GM12878 (cell line): ENCODE results near the gene AKAP13. TPM values are rescaled to one million over a fixed set of nuclear protein-coding genes. Genes with fewer than 3 reads are reported as not detected.

ENCODE experiments used
- ATAC-seq: fragments of 200-7000 bp; cut with Tn5 transposase; 3 replicates; pipeline ENCODE4 v1.9.1; 2020; ENCODE audit warnings: mild to moderate bottlenecking, moderate library complexity
- BruUV-seq: library from RNA; stranded (reverse); fragments of 400-500 nt; replicated peaks from 2 replicates; lab custom pipeline; 2021; lab: Mats Ljungman, UMichigan
- CTCF ChIA-PET: fragments of 300-600 bp; sonication (Branson Sonifier 250); formaldehyde crosslinking; extraction: SDS; loops from one replicate; lab custom pipeline; 2021; ENCODE audit warnings: inconsistent platforms; lab: Yijun Ruan, JAX
- POLR2A ChIA-PET: fragments of 350-600 bp; formaldehyde crosslinking; extraction: SDS; loops from one replicate; lab custom pipeline; 2021; ENCODE audit warnings: inconsistent platforms; lab: Charles Lee
- RAD21 ChIA-PET: fragments of 300-600 bp; sonication (Branson Sonifier 250); formaldehyde crosslinking; loops from one replicate; lab custom pipeline; 2023; ENCODE audit warnings: antibody characterized with exemption; ENCODE audit not compliant: unreplicated experiment; lab: Charles Lee
- SMC1A ChIA-PET: fragments of 300-600 bp; sonication (Branson Sonifier 250); formaldehyde crosslinking; loops from one replicate; lab custom pipeline; 2023; ENCODE audit not compliant: unreplicated experiment, uncharacterized antibody; lab: Charles Lee
- DNase-seq: peaks from one replicate; pipeline ENCODE4 v3.0.0-alpha.2; 2011; ENCODE audit warnings: low read depth, low spot score
- FAIRE-seq: peaks from 3 replicates; lab custom pipeline; 2011; peaks lifted over from hg19 to GRCh38; lab: Jason Lieb, UNC
- H2AFZ ChIP-seq: 2 replicates; pipeline ENCODE4 v1.6.0; 2011; ENCODE audit warnings: low read depth, low read length, control low read depth; ENCODE audit not compliant: control insufficient read depth
- H3K27ac ChIP-seq: 2 replicates; pipeline ENCODE4 v1.5.1; 2011; ENCODE audit warnings: control low read depth; ENCODE audit not compliant: control insufficient read depth, insufficient read depth
- H3K27me3 ChIP-seq, 2 experiments: replicated peaks in 1 of 2; 2 replicates each; pipeline versions ENCODE4 v1.6.0 to v1.6.1; 2011; ENCODE audit warnings: low read length in 1 of 2; ENCODE audit not compliant: control insufficient read depth in 2 of 2, insufficient read depth in 2 of 2
- H3K36me3 ChIP-seq, 2 experiments: 2 replicates each; pipeline ENCODE4 v1.5.1; 2011; ENCODE audit warnings: low read length in 1 of 2; ENCODE audit not compliant: control insufficient read depth in 2 of 2, insufficient read depth in 2 of 2
- H3K4me1 ChIP-seq: 2 replicates; pipeline ENCODE4 v1.6.1; 2011; ENCODE audit warnings: mild to moderate bottlenecking, low read length, moderate library complexity, mixed read lengths; ENCODE audit not compliant: control insufficient read depth, insufficient read depth
- H3K4me2 ChIP-seq: 2 replicates; pipeline ENCODE4 v1.6.0; 2011; ENCODE audit warnings: control low read depth; ENCODE audit not compliant: control insufficient read depth, insufficient read depth
- H3K4me3 ChIP-seq: fragments of 200-600 bp; sonication (generic); 2 replicates; pipeline ENCODE4 v1.5.1; 2016
- H3K79me2 ChIP-seq: 2 replicates; pipeline ENCODE4 v1.6.0; 2011; ENCODE audit warnings: low read length; ENCODE audit not compliant: control insufficient read depth, insufficient read depth
- H3K9ac ChIP-seq: 2 replicates; pipeline ENCODE4 v1.8.0; 2011; ENCODE audit warnings: low read length, control low read depth, mixed read lengths; ENCODE audit not compliant: control insufficient read depth, insufficient read depth
- H3K9me3 ChIP-seq: replicated peaks from 3 replicates; pipeline ENCODE4 v1.5.1; 2011; ENCODE audit warnings: mild to moderate bottlenecking, low read length; ENCODE audit not compliant: control insufficient read depth, insufficient read depth
- H4K20me1 ChIP-seq: 2 replicates; pipeline ENCODE4 v1.6.0; 2011; ENCODE audit not compliant: control insufficient read depth, insufficient read depth
- CHD4 ChIP-seq: fragments of 200-600 bp; sonication (generic); IDR thresholded peaks from 2 replicates; pipeline ENCODE4 v1.6.1; 2016; ENCODE audit warnings: mild to moderate bottlenecking
- EZH2 ChIP-seq: IDR thresholded peaks from 2 replicates; pipeline ENCODE4 v1.6.1; 2012; ENCODE audit warnings: low read depth, mild to moderate bottlenecking, control low read depth, inconsistent platforms, low read length, borderline replicate concordance; ENCODE audit not compliant: control insufficient read depth
- HDAC2 ChIP-seq: fragments of 200-600 bp; sonication (generic); IDR thresholded peaks from 2 replicates; pipeline ENCODE4 v1.6.1; 2017
- HDAC6 ChIP-seq: fragments of 200-600 bp; sonication (generic); IDR thresholded peaks from one replicate; pipeline ENCODE4 v1.8.0; 2017; ENCODE audit warnings: antibody characterized with exemption; ENCODE audit not compliant: unreplicated experiment
- MLLT1 ChIP-seq: fragments of 450-650 bp; IDR thresholded peaks from 2 replicates; pipeline ENCODE4 v1.6.1; 2016; ENCODE audit warnings: mild to moderate bottlenecking
- NFYA ChIP-seq: IDR thresholded peaks from 2 replicates; pipeline ENCODE4 v1.6.1; 2011; ENCODE audit warnings: low read depth, mild to moderate bottlenecking, low read length, improper control_type of control experiment, borderline replicate concordance
- RB1 ChIP-seq: fragments of 450-650 bp; formaldehyde crosslinking; IDR thresholded peaks from 2 replicates; pipeline ENCODE4 v1.6.1; 2017; ENCODE audit warnings: mild to moderate bottlenecking, borderline replicate concordance
- RELA ChIP-seq: fragments of 450-650 bp; IDR thresholded peaks from 2 replicates; pipeline ENCODE4 v1.8.0; 2014; ENCODE audit warnings: borderline replicate concordance; ENCODE audit not compliant: partially characterized antibody
- RELB ChIP-seq: fragments of 450-650 bp; IDR thresholded peaks from 2 replicates; pipeline ENCODE4 v1.6.1; 2017; ENCODE audit warnings: low read depth, mild to moderate bottlenecking, moderate library complexity
- RUNX3 ChIP-seq: IDR thresholded peaks from 2 replicates; pipeline ENCODE4 v1.6.1; 2012; ENCODE audit warnings: low read length, inconsistent platforms
- STAT1 ChIP-seq: fragments of 450-650 bp; conservative IDR thresholded peaks from 2 replicates; pipeline ENCODE4 v1.6.1; 2014; ENCODE audit warnings: antibody characterized with exemption, mild to moderate bottlenecking
- TAF1 ChIP-seq: IDR thresholded peaks from 2 replicates; pipeline ENCODE4 v1.6.1; 2011; ENCODE audit warnings: mild to moderate bottlenecking, low read depth, low read length, borderline replicate concordance
- TCF12 ChIP-seq: IDR thresholded peaks from 2 replicates; pipeline ENCODE4 v1.6.1; 2011; ENCODE audit warnings: low read depth, mild to moderate bottlenecking, low read length
- WGBS: methylation state at CpG from one replicate; pipeline ENCODE4 v1.1.6; 2016; ENCODE audit warnings: low lambda C conversion rate; ENCODE audit not compliant: insufficient replicate concordance, insufficient coverage; ENCODE audit errors: missing lambda C conversion rate; 5-methylcytosine and 5-hydroxymethylcytosine counted together
- in situ Hi-C: fragments of 300-500 bp; cut with MboI; formaldehyde crosslinking; loops from 9 replicates; pipeline ENCODE4 v1.14.3; 2018; ENCODE audit warnings: mixed read lengths
- intact Hi-C: fragments of 100-400 bp; cut with micrococcal nuclease; formaldehyde crosslinking; loops from one replicate; pipeline ENCODE4 v1.14.2; 2022; ENCODE audit not compliant: unreplicated experiment
- polyA plus RNA-seq, 11 experiments: library from polyadenylated mRNA; depleted of rRNA in 4 of 11; unstranded in 6 of 11; stranded (reverse) in 5 of 11; fragments of >200 nt; fragmentation: Nextera tagmentation in 4 of 11; fragmentation: Illumina TruSeq in 1 of 11; extraction: Ambion mirVana in 4 of 11; extraction: Trizol in 1 of 11; gene quantifications; 1 replicate in 1 of 11; 2 replicates in 10 of 11; pipeline versions ENCODE4 v1.2.1 to v1.2.3, GENCODE V29; 2011 to 2016; ENCODE audit warnings: inconsistent platforms in 2 of 11, missing spikeins in 2 of 11, low read depth in 1 of 11
- total RNA-seq, 4 experiments: library from RNA; depleted of rRNA in 3 of 4; stranded (reverse); fragments of >200 nt in 3 of 4; fragmentation: Illumina TruSeq in 1 of 4; extraction: Trizol in 1 of 4; gene quantifications; 2 replicates each; pipeline versions ENCODE4 v1.2.1 to v1.2.3, GENCODE V29; 2013 to 2021
- TF ChIP-seq, protein P1 (sequence below): fragments of 450-650 bp; IDR thresholded peaks from 2 replicates; pipeline ENCODE4 v1.6.1; 2018; ENCODE audit warnings: mild to moderate bottlenecking, low read depth, moderate library complexity; ENCODE audit not compliant: partially characterized antibody
- TF ChIP-seq, protein P2 (sequence below): IDR thresholded peaks from 2 replicates; pipeline ENCODE4 v1.6.1; 2012; ENCODE audit warnings: mild to moderate bottlenecking, low read depth, low read length

Gene AKAP13
- total and polyA plus RNA-seq, 10 of the 15 experiments (the other 5 are each of a cell fraction or from before 2014, with no cell fraction given): 14.4 to 74.9 (median 55.1) TPM

DNA sequence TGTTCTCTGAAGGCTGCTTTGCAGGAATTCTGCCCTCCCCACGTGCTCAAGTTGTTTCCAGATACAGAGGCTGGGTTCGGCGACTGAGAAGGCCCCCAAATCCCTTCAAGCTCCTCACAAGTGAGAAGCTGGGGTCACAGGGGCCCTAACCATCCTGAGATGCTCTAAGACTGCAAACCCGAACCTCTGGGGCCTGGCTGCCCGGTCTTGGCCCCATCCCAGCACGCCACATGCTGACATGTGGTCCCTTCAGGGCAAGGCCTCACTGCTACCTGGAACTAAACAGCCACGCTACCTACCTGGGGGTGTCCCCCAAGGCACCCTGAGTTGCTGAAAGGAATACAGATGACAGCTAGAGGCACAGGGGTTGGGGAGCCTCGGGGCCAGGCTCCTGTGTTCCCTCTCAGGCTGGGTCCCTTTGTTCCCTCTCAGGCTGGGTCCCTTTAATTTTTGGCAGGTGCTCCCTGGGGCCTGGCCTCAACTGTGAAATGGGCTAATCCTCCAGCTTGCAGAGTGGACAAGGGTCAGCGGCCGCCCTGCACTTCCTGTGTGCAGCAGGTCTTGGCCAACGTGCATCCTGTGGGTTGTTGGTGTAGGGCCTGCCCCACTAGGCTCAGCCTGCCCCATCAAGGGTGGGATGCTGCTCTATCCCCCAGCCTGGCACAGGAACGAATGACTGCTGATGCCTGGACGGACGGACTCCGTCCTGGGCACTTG, 381.8 kb downstream of the AKAP13 start:
- TF ChIP-seq, protein P1, sequence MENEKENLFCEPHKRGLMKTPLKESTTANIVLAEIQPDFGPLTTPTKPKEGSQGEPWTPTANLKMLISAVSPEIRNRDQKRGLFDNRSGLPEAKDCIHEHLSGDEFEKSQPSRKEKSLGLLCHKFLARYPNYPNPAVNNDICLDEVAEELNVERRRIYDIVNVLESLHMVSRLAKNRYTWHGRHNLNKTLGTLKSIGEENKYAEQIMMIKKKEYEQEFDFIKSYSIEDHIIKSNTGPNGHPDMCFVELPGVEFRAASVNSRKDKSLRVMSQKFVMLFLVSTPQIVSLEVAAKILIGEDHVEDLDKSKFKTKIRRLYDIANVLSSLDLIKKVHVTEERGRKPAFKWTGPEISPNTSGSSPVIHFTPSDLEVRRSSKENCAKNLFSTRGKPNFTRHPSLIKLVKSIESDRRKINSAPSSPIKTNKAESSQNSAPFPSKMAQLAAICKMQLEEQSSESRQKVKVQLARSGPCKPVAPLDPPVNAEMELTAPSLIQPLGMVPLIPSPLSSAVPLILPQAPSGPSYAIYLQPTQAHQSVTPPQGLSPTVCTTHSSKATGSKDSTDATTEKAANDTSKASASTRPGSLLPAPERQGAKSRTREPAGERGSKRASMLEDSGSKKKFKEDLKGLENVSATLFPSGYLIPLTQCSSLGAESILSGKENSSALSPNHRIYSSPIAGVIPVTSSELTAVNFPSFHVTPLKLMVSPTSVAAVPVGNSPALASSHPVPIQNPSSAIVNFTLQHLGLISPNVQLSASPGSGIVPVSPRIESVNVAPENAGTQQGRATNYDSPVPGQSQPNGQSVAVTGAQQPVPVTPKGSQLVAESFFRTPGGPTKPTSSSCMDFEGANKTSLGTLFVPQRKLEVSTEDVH: no peak
- no peak for TF ChIP-seq RELB
- TF ChIP-seq MLLT1: no peak
- no peak for TF ChIP-seq STAT1
- no peak for TF ChIP-seq TAF1
- no peak for TF ChIP-seq HDAC2
- no peak for TF ChIP-seq RELA
- no peak for TF ChIP-seq NFYA
- TF ChIP-seq EZH2: no peak
- no peak for TF ChIP-seq TCF12
- TF ChIP-seq CHD4: no peak
- TF ChIP-seq HDAC6: no peak
- TF ChIP-seq, protein P2, sequence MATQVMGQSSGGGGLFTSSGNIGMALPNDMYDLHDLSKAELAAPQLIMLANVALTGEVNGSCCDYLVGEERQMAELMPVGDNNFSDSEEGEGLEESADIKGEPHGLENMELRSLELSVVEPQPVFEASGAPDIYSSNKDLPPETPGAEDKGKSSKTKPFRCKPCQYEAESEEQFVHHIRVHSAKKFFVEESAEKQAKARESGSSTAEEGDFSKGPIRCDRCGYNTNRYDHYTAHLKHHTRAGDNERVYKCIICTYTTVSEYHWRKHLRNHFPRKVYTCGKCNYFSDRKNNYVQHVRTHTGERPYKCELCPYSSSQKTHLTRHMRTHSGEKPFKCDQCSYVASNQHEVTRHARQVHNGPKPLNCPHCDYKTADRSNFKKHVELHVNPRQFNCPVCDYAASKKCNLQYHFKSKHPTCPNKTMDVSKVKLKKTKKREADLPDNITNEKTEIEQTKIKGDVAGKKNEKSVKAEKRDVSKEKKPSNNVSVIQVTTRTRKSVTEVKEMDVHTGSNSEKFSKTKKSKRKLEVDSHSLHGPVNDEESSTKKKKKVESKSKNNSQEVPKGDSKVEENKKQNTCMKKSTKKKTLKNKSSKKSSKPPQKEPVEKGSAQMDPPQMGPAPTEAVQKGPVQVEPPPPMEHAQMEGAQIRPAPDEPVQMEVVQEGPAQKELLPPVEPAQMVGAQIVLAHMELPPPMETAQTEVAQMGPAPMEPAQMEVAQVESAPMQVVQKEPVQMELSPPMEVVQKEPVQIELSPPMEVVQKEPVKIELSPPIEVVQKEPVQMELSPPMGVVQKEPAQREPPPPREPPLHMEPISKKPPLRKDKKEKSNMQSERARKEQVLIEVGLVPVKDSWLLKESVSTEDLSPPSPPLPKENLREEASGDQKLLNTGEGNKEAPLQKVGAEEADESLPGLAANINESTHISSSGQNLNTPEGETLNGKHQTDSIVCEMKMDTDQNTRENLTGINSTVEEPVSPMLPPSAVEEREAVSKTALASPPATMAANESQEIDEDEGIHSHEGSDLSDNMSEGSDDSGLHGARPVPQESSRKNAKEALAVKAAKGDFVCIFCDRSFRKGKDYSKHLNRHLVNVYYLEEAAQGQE: no peak
- no peak for TF ChIP-seq RB1
- no peak for TF ChIP-seq RUNX3
- H3K27me3 ChIP-seq: no peaks in the 10 kb centered on the region
- no peak for FAIRE-seq
- H3K4me1 ChIP-seq: no peaks in the 10 kb centered on the region
- no peaks in the 10 kb centered on the region for H3K9me3 ChIP-seq
- no peak overlapping the region for H3K27ac ChIP-seq
- in situ Hi-C loops: no loop called here
- DNase-seq: no peak
- no peak overlapping the region for H3K9ac ChIP-seq
- RAD21 ChIA-PET: no interaction called here
- H3K79me2 ChIP-seq: no peaks in the 10 kb centered on the region
- 76% methylated on average over 15 of the region's 15 CpGs for WGBS
- H3K36me3 ChIP-seq: no peaks in the 10 kb centered on the region
- no peak overlapping the region for H3K4me2 ChIP-seq
- BruUV-seq: no TSS peak
- no peak overlapping the region for H2AFZ ChIP-seq
- CTCF ChIA-PET: no interaction called here
- SMC1A ChIA-PET: no interaction called here
- POLR2A ChIA-PET: no interaction called here
- intact Hi-C loops: no loop called here
- H3K4me3 ChIP-seq: no peak overlapping the region
- no peak for ATAC-seq
- no peaks in the 10 kb centered on the region for H4K20me1 ChIP-seq
